HG03342 (cell line): ENCODE data around the gene EFCAB11.
"Not testable (repeated sequence)": the region's sequence is repeated elsewhere in the genome, so short reads cannot be mapped to it uniquely, and the experiment has no call there.

Source experiments
- ATAC-seq: cut with Tn5 transposase; IDR thresholded peaks from one replicate; pipeline ENCODE4 v1.9.1; 2021; ENCODE audit warnings: mild to moderate bottlenecking, moderate library complexity; ENCODE audit not compliant: unreplicated experiment

The EFCAB11 gene

GRCh38 chr14:89874091-89874490 is 80.4 kb downstream of the EFCAB11 start:
- not testable (repeated sequence) for ATAC-seq

- no peak for ATAC-seq
Observed at GRCh38 chr14:89870316-89870715, 84.2 kb downstream of the EFCAB11 start.

GRCh38 chr14:89869606-89870005 is 84.9 kb downstream of the EFCAB11 start:
- ATAC-seq = no peak

GRCh38 chr14:89866458-89866857 is 88.1 kb downstream of the EFCAB11 start:
- no peak for ATAC-seq

GRCh38 chr14:89865153-89865552 is 89.4 kb downstream of the EFCAB11 start:
- no peak for ATAC-seq

GRCh38 chr14:89862856-89863255 is 91.7 kb downstream of the EFCAB11 start:
- ATAC-seq = no peak

- ATAC-seq = no peak
Observed at GRCh38 chr14:89861630-89862029, 92.9 kb downstream of the EFCAB11 start.

GRCh38 chr14:89858089-89858488 is 96.4 kb downstream of the EFCAB11 start:
- ATAC-seq = no peak

GRCh38 chr14:89856871-89857345 is 97.6 kb downstream of the EFCAB11 start:
- no peak for ATAC-seq

- ATAC-seq = no peak
Observed at GRCh38 chr14:89855961-89856656, 98.4 kb downstream of the EFCAB11 start.

- no peak for ATAC-seq
Observed at GRCh38 chr14:89853936-89854693, 100.4 kb downstream of the EFCAB11 start.

- ATAC-seq = no peak
Observed at GRCh38 chr14:89851106-89851505, 103.4 kb downstream of the EFCAB11 start.

GRCh38 chr14:89849931-89850330 is 104.6 kb downstream of the EFCAB11 start:
- no peak for ATAC-seq

- no peak for ATAC-seq
Observed at GRCh38 chr14:89848165-89848564, 106.4 kb downstream of the EFCAB11 start.

- no peak for ATAC-seq
Observed at GRCh38 chr14:89845346-89845745, 109.2 kb downstream of the EFCAB11 start.

GRCh38 chr14:89844508-89844907 is 110.0 kb downstream of the EFCAB11 start:
- no peak for ATAC-seq

GRCh38 chr14:89842837-89843236 is 111.7 kb downstream of the EFCAB11 start:
- no peak for ATAC-seq

- ATAC-seq = no peak
Observed at GRCh38 chr14:89841851-89842250, 112.7 kb downstream of the EFCAB11 start.

- ATAC-seq = no peak
Observed at GRCh38 chr14:89836830-89837469, 117.6 kb downstream of the EFCAB11 start.

GRCh38 chr14:89833661-89834060 is 120.9 kb downstream of the EFCAB11 start:
- ATAC-seq = no peak

- no peak for ATAC-seq
Observed at GRCh38 chr14:89833120-89833532, 121.4 kb downstream of the EFCAB11 start.
